HepG2 (cell line): ENCODE results near the gene COG5.
"Not testable (repeated sequence)": the region's sequence is repeated elsewhere in the genome, so short reads cannot be mapped to it uniquely, and the experiment has no call there.

Source experiments
- CTCF ChIP-seq: sonication (generic); formaldehyde crosslinking; IDR thresholded peaks from 2 replicates; pipeline ENCODE4 v1.5.0; 2020; ENCODE audit warnings: mild to moderate bottlenecking, missing genetic modification reagents, moderate library complexity
- KDM6A ChIP-seq: IDR thresholded peaks from 2 replicates; pipeline ENCODE4 v1.6.1; 2016; ENCODE audit warnings: low read depth
- KMT2B ChIP-seq: IDR thresholded peaks from 2 replicates; pipeline ENCODE4 v1.6.1; 2016; ENCODE audit warnings: missing genetic modification reagents, missing compliant biosample characterization
- MEIS2 ChIP-seq: sonication (generic); formaldehyde crosslinking; IDR thresholded peaks from 2 replicates; pipeline ENCODE4 v1.9.0; 2021; ENCODE audit warnings: mild to moderate bottlenecking, missing genetic modification reagents
- NCOA5 ChIP-seq: sonication (generic); formaldehyde crosslinking; IDR thresholded peaks from 2 replicates; pipeline ENCODE4 v1.4.0; 2020; ENCODE audit warnings: missing genetic modification reagents
- NFIC ChIP-seq: IDR thresholded peaks from 2 replicates; pipeline ENCODE4 v1.6.1; 2012; ENCODE audit warnings: mild to moderate bottlenecking, low read length, inconsistent platforms
- REST ChIP-seq, 2 experiments: IDR thresholded peaks; 2 replicates each; pipeline ENCODE4 v1.6.1; 2011 to 2012; ENCODE audit warnings: low read length in 2 of 2, borderline replicate concordance in 1 of 2, low read depth in 1 of 2, mild to moderate bottlenecking in 1 of 2, moderate library complexity in 1 of 2
- THRA ChIP-seq: sonication (generic); formaldehyde crosslinking; IDR thresholded peaks from 2 replicates; pipeline ENCODE4 v1.4.0; 2020; ENCODE audit warnings: missing genetic modification reagents, borderline replicate concordance
- ZFP36L2 ChIP-seq: sonication (generic); formaldehyde crosslinking; IDR thresholded peaks from 2 replicates; pipeline ENCODE4 v1.4.0; 2020; ENCODE audit warnings: missing genetic modification reagents
- ZKSCAN1 ChIP-seq: fragments of 150-350 bp; IDR thresholded peaks from 2 replicates; pipeline ENCODE4 v1.6.1; 2014; ENCODE audit warnings: low read length
- ZNF317 ChIP-seq: sonication (generic); formaldehyde crosslinking; IDR thresholded peaks from 2 replicates; pipeline ENCODE4 v1.5.0; 2020; ENCODE audit warnings: mild to moderate bottlenecking, missing genetic modification reagents
- TF ChIP-seq, protein P1 (sequence below): sonication (generic); formaldehyde crosslinking; IDR thresholded peaks from one replicate; pipeline ENCODE4 v1.5.1; 2020; ENCODE audit warnings: mild to moderate bottlenecking, missing genetic modification reagents; ENCODE audit errors: not compliant biosample characterization
- TF ChIP-seq, protein P2 (sequence below): sonication (generic); formaldehyde crosslinking; IDR thresholded peaks from 2 replicates; pipeline ENCODE4 v1.4.0; 2020; ENCODE audit warnings: missing genetic modification reagents

DNA sequence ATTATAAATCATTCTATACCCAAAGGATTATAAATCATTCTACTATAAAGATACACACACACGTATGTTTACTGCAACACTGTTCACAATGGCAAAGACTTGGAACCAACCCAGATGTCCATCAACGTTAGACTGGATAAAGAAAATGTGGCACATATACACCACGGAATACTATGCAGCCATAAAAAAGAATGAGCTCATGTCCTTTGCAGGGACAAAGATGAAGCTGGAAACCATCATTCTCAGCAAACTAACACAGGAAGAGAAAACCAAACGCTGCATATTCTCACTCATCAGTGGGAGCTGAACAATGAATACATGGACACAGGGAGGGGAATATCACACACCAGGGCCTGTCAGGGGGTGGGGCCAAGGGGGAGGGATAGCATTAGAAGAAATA lies 26.5 kb downstream of the COG5 start:
- TF ChIP-seq CTCF (CRISPR knock-in tag); KDM6A (CRISPR knock-in tag); ZNF317 (CRISPR knock-in tag); MEIS2 (CRISPR knock-in tag); NFIC; ZKSCAN1; NCOA5; KMT2B (CRISPR knock-in tag); ZFP36L2 (CRISPR knock-in tag); THRA (CRISPR knock-in tag); REST (IDR thresholded peaks at IDR 0.05; ENCODE audit: borderline replicate concordance in 1 of 2, low read depth in 1 of 2, low read length in 2 of 2): not testable (repeated sequence)
- TF ChIP-seq, protein P1, sequence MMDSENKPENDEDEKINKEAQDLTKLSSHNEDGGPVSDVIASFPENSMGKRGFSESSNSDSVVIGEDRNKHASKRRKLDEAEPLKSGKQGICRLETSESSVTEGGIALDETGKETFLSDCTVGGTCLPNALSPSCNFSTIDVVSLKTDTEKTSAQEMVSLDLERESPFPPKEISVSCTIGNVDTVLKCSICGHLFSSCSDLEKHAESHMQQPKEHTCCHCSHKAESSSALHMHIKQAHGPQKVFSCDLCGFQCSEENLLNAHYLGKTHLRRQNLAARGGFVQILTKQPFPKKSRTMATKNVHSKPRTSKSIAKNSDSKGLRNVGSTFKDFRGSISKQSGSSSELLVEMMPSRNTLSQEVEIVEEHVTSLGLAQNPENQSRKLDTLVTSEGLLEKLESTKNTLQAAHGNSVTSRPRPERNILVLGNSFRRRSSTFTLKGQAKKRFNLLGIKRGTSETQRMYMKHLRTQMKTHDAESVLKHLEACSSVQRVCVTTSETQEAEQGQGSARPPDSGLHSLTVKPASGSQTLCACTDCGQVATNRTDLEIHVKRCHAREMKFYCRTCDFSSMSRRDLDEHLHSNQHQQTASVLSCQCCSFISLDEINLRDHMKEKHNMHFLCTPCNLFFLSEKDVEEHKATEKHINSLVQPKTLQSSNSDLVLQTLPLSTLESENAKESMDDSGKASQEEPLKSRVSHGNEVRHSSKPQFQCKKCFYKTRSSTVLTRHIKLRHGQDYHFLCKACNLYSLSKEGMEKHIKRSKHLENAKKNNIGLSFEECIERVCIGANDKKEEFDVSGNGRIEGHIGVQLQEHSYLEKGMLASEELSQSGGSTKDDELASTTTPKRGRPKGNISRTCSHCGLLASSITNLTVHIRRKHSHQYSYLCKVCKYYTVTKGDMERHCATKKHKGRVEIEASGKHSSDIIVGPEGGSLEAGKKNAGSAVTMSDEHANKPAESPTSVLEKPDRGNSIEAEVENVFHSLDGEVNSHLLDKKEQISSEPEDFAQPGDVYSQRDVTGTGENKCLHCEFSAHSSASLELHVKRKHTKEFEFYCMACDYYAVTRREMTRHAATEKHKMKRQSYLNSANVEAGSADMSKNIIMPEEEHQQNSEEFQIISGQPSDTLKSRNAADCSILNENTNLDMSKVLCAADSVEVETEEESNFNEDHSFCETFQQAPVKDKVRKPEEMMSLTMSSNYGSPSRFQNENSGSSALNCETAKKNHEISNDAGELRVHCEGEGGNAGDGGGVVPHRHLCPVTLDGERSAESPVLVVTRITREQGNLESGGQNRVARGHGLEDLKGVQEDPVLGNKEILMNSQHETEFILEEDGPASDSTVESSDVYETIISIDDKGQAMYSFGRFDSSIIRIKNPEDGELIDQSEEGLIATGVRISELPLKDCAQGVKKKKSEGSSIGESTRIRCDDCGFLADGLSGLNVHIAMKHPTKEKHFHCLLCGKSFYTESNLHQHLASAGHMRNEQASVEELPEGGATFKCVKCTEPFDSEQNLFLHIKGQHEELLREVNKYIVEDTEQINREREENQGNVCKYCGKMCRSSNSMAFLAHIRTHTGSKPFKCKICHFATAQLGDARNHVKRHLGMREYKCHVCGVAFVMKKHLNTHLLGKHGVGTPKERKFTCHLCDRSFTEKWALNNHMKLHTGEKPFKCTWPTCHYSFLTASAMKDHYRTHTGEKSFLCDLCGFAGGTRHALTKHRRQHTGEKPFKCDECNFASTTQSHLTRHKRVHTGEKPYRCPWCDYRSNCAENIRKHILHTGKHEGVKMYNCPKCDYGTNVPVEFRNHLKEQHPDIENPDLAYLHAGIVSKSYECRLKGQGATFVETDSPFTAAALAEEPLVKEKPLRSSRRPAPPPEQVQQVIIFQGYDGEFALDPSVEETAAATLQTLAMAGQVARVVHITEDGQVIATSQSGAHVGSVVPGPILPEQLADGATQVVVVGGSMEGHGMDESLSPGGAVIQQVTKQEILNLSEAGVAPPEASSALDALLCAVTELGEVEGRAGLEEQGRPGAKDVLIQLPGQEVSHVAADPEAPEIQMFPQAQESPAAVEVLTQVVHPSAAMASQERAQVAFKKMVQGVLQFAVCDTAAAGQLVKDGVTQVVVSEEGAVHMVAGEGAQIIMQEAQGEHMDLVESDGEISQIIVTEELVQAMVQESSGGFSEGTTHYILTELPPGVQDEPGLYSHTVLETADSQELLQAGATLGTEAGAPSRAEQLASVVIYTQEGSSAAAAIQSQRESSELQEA (CRISPR knock-in tag), result not testable (repeated sequence)
- TF ChIP-seq, protein P2, sequence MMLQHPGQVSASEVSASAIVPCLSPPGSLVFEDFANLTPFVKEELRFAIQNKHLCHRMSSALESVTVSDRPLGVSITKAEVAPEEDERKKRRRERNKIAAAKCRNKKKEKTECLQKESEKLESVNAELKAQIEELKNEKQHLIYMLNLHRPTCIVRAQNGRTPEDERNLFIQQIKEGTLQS (CRISPR knock-in tag), result not testable (repeated sequence)
